GM19372 (cell line): ENCODE results near the gene RAB8A.

ENCODE experiments used
- ATAC-seq: cut with Tn5 transposase; IDR thresholded peaks from one replicate; pipeline ENCODE4 v1.9.1; 2021; ENCODE audit warnings: mild to moderate bottlenecking, low read depth, moderate library complexity; ENCODE audit not compliant: unreplicated experiment

RAB8A gene

DNA sequence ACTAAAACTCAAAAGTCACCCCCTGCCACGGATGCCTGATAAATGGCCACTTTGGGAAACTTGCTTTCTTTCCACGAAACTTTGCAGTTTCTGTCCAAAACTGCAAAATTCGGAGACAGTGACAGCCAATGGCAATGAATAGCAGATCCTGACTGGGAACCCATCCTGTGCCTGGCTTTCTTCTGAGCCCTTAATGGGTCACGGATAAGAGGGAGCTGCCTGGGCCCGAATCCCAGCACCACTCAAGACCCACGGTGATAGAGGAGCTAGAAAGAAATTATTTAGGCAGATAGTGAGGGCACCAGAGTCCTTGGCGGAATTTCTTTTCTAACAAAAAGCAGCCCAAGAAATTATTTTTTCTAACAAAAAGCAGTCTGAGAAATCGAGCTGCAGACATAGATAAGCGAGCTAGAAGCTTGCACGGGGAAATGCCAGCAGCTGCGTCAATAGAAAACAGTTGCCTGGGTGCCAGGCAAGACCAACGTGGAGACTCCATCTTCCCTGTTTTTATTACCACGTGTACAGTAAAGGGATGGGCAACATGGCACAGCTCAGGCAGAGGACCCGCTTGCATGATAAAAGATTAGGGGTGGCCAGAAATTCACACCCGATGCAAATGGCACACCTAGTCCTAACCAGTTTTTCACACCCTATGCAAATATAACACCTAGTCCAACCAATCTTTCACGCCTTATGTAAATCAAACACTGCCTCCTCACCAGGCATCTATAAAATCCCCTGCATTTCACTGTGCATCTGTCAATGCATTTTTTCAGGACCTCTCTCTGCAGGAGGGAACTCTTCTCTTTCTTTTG is 24.7 kb downstream of the RAB8A start:
- ATAC-seq: no peak

DNA sequence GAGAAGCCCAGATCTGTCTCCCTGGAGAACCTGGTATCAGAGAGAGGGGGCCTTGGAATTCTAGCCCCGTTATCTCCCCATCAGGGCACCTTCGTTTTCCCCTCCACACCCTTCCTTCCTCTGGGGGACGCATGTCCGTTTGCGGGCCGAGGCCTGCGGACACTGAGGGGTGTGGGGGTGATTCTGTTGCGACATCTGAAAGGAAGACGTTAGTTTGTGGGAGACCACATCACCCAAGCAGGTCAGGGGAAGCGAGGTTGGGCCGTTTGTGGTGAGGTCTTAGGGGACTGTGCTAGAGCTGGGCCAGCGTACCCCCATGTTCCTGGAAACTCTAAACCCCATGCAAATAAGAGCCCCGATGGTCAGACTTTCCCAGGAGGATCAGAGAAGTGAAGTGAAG is 28.1 kb downstream of the RAB8A start:
- ATAC-seq: no peak

DNA sequence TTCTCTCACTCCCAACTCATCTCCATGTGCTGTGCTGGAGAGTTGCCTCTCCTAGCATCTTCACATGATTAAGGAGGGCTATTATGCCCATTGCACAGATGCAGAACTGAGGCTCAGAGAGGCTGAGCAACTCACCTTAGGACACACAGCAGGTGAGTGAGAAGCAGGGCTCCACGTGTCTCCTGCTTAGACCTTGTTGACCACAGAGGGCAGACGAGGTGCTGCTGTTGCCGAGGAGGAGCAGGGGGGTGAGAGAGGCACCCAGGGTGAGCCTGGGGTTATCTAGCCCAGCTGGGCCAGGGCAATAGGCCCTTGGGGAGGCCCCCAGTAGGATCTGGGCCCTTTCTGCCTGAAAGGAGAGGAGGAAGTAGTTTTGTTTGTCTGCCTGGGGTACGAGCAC is 29.4 kb downstream of the RAB8A start:
- ATAC-seq: no peak

DNA sequence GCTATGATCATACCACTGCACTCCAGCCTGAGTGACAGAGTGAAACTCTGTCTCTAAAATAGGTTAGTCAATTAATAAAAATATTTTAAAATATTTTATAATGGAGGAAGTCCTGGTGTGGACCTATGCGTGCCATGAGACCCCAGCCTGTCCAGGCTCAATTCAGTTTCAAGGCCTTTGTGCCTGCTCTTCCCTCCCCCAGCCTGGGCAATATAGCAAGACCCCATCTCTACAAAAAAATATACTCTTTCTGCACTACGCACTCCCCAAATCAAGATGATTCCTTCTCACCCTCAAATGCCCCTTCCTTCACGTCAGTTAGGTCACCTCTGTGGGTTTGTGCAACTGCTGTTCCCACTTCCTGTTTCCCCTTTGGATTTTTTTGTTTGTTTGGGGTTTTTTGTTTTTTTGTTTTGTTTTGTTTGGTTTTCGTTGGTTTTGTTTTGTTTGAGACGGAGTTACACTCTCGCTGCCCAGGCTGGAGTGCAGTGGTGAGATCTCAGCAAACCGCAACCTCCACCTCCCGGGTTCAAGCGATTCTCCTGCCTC is 30.4 kb downstream of the RAB8A start:
- no peak for ATAC-seq

DNA sequence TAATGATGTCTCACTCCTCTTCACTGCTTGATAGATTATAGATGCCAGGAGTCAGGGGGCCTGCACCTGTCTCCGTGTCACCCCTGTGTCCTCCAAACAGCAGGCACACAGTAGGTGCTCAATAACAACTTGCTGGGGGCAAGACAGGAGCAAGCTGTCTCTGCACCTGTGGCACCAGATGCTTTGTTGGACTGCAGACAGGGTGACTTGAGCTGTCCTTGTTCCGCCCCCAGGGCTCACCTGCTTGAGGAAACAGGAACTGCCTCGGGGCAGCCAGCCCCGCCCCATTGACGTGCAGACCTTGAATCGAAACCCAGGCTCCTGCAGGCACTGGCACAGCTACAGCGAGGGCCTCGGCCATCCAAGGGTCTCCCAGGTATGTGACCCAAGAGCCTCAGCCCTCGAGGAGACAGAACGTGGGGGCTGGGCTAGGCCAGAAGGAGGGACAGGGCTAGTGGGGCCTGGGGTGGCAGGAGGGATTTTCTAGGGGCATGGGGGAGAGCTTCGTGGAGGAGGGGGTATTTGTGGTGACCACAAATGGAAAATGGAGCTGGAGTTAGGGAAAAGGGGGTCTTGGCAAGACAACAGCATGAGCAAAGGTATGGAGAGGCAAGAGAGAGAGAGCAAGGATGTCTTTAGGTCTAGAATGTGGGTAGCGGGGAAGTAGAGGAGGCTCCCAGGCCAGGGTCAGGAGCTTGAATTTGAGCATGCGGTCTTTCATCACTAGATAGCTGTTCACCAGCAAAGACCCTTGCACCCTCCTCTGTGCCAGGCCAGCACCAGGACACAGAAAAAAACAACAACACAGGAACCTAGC is 31.9 kb downstream of the RAB8A start, which contains the start of gene HSH2D:
TSS of gene HSH2D (plus strand) at position 287 of the 817 bp plus-strand sequence. CDS start 5,066 bp downstream, outside the sequence.
- peak; percentile 48 for ATAC-seq

DNA sequence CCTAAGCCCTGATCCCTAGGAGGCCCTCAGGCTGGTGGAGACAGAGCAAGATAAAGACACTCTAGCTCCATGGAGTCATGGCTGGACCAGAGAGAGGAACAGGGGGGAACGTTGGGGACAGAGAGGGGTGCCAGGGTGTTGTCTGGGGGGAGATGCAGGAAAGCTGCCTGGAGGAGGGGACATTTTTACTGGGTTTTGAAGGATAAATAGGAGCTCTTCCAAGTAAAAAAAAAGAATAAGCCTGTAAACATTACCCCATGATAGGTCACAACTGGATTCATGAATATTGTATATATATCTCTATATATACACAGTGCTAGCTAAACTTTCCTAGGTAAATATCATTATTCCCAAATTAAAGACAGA is 32.5 kb downstream of the RAB8A start:
- no peak for ATAC-seq

DNA sequence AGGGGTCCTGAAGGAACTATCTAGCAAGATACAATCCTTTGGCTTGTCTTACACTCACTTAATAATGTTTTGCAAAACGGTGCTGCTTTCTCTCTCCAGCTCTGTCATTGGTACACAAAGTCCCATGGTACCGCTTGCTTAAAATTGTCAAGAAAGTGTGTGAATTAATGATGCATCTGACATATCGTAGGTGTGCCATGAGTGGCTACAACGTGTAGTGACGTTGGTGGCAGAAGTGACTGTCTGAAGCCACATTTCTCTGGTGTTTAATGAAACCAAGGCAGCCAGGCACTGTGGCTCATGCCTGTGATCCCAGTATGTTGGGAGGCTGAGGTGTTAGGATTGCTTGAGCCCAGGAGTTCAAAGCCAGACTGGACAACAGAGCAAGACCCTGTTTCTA is 34.4 kb downstream of the RAB8A start:
- no peak for ATAC-seq

DNA sequence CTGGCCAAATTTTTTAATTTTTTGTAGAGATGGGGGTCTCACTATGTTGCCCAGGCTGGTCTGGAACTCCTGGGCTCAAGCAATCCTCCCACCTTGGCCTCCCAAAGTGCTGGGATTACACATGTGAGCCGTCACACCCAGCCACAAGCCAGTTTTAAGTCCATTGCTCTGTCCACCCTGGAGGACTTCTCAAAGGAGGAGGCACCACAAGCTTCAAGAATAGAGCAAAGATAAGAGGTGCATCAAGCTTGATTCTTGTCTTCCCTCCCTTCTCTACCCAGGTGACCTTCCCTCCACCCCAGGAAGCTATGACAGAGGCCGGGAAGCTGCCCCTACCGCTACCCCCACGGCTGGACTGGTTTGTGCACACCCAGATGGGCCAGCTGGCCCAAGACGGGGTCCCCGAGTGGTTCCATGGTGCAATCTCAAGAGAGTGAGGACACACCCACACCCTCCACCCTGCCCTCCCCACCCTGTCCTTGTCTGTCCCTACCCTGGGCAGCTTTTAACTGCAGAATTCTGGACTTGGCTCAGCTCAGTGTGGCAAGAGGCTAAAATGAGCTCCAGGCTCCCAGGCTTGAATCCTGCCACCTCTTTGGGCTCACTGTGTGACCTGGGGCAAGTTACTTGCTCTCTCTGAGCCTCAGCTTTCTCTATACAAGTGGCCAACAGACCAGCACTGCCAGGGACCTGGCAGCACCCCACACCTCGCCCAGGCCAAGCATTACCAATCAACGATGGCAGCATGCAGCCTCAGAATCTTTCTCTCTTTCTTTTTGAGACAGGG is 36.9 kb downstream of the RAB8A start:
- ATAC-seq: no peak

DNA sequence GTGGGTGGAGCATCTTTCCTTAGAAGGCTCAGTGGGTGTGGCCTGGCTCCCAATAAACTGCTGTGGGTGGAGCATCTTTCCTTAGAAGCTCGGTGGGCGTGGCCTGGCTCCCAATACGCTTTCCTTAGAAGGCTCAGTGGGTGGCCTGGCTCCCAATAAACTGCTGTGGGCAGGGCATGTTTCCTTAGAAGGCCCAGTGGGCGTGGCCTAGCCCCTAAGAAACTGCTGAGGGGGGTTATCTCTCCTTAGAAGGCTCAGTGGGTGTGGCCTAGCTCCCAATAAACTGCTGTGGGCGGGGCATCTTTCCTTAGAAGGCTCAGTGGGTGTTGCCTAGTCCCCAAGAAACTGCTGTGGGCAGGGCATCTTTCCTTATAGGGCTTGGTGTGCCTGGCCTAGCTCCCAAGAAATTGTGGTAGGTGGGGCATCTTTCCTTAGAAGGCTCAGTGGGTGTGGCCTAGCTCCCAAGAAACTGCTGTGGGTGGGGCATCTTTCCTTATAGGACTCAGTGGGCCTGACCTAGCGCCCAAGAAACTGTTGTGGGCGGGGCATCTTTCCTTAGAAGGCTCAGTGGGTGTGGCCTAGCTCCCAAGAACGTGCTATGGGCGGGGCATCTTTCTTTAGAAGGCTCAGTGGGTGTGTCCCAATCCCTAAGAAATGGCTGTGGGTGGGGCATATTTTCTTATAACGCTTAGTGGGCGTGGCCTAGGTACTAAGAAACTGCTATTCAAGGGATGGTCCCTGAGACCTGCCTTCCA is 42.1 kb downstream of the RAB8A start:
- ATAC-seq: no peak

DNA sequence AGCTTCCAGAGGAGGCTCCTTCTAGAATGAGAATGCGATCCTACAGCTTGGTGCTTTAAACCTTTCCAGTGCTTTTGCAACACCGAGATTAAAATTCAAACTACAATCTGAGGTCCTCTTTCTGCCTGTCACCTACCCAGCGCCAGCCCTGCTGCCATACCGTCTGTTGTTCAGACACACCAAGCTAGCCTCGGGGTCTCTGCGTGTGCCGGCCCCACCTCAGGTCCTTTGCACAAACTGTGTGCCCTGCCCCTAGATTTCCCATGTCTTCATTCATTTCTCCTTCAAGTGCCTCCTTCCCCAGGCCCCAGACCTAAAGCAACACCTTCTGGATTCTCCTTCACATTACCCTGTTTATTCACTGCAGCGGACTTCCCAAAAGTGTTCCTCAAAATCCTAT is 42.9 kb downstream of the RAB8A start:
- ATAC-seq: no peak

DNA sequence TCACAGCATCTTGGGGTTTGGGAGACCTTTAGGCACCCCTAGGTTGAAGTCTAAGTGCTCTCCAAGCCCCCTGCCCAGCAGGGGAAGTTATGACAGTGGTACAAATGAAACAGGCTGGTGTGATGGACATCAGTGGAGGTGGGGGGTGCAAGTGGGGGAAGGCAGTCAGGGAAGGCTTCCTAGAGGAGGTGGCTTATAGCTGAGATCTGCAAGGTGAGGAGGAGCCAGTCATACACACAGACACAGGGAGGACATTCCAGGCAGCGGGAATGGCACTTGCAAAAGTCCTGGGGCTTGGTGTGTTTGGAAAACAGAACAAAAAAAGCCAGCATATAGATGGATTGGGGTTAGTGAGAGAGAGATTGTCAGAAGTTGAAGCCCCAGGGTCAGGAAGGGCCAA is 43.4 kb downstream of the RAB8A start:
- no peak for ATAC-seq

DNA sequence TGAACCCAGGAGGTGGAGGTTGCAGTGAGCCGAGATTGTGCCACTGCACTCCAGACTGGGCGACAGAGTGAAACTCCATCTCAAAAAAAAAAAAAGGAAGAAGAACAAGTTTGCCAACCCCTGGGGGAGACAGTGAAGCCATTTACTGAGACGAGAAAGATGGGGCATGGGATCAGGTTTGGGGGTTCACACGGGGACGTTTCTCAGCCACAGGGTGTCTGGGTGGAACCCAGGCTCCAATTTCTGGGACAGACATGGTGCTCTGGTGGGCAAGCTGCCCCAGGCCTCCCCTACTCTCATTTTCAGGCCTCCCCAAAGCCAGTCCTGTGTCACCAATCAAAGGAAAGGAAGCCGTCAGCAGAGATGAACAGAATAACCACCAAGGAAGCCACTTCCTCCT is 45.2 kb downstream of the RAB8A start:
- ATAC-seq: no peak

DNA sequence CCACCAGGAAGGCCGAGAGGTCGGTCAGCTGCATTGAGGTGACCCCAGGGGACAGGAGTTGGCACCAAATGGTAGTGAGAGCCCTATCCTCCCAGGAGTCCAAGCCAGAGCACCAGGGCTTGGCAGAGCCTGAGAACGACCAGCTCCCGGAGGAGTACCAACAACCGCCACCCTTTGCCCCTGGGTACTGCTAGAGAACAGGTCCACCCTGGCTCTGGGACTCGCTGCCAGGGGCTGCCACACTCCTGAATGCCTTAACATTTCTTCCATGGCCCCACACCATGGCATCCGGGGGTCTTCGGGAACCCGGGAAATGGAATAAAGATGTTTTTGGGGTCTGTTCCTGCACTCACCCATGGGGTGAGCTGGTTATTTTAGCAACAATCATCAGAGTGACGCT is 45.9 kb downstream of the RAB8A start:
- no peak for ATAC-seq

DNA sequence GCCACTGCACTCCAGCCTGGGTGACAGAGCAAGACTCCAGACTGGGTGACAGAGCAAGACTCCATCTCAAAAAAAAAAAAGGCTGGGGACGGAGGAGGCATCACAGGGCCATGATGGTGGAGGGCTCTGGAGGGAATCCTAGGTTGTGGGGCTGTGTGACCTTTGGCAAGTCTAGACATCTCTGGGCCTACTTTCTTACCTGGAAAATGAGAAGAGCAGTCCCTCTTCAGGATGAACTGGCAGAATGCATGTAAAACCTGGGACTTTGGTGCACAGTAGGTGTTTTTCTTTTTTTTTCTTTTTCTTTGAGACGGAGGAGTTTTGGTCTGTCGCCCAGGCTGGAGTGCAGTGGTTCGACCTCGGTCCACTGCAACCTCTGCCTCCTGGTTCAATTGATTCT is 48.0 kb downstream of the RAB8A start:
- no peak for ATAC-seq

DNA sequence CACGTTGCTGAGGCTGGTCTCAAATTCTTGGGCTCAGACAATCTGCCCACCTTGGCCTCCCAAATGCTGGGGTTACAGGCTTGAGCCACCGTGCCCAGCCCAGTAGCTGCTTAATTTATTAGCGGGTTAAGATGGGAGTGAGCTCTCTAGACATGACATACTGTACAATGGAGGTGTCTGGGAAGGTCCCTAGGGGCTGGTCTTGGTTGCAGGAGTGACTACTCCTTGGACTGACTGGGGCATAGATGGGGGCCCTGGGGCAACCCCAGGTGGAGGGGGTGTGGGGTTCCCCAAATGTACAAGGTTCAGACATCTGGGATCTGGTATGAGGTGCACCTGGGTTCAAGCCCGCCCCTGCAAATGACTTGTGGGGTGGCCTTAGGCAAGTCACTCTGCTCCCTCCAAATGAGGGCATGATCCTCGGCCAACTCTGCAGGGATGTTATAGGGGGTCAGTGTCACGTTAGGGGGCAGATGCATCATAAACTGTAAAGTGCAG is 48.8 kb downstream of the RAB8A start:
- ATAC-seq: no peak

DNA sequence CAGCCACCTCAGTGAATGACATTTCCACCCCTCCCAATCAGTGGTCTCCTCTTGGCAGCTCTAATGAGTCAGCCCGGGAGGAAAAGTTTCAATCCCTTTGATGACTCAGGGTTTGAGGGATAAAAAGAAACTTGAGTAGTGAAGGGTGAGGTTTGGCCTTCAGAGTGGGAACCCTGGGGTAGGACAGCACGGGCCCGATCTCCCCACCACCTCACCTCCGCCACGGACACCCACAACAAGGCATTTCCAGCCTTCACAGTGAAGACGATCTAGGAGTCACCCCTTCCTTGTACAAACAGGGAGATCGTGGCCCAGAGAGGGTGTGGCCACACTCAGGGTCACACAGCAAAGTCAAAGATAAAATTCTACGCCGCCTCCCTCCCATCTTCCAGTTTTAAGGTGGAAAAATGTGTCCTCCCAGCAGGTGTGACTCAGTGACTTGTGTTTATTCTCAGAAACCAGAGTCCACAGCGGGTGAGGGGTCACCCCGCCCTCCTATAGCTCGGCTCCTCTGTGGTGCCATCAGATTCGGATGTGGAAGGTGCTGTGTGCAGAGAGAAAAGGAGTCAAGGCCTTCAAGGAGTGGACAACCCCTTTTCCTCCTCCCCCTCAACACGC is 49.4 kb downstream of the RAB8A start:
- ATAC-seq: no peak

DNA sequence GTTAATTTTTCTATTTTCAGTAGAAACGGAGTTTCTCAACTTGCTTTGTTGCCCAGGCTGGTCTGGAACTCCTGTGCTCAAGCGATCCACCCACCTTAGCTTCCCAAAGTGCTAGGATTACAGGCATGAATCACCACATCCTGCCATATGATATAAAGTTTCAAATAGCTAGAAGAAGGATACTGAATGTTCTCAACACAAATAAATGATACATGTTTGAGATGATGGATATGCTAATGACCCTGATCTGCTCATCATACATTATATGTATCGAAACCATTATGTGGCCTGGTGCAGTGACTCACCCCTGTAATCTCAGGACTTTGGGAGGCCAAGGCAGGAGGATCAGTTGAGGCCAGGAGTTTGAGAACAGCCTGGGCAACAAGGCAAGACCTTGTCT is 50.2 kb downstream of the RAB8A start:
- no peak for ATAC-seq

DNA sequence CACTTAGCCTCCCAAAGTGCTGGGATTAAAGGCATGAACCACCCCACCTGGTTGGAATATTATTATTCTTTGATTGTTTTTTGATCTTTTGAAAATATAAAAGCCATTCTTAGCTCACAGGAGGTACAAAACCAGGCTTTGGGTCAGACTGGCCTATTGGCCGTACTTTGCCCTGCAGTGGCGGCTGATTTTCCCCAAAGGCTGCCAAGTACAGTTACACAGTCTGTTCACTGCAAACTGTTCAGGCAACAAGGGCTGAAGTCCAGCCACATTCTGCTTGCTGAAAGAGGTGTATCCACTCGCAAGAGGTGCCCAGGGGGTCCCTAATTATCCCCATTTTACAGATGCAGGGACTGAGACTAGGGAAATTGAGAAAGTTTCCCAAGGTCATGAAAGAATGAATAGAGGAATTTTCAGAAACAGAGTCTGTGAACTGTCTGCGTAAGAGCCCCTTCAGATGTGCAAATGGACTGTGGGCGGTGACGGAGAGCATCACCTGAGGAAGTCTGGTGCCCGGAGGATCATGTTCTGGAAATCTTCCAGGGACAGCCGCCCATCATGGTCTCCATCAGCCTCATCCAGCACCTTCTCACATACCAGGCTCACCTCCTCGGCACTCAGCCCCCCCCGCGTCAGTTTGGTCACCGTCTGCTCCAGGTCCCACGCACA is 52.7 kb downstream of the RAB8A start:
- ATAC-seq: no peak

DNA sequence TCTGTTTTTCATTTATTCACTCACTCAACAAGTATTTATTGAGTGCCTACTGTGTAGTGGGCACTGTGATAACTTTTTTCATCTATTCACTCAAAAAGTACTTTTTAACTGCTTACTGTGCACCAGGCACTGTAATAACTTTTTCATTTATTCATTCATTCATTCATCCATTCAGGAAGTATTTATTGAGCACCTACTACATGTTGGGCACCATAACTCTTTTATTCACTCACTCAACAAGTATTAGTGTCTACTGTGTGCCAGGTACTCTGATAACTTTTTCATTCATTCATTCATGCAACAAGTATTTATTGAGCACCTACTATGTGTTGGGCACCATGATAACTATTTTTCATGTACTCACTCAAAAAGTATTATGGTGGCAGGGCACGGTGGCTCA is 54.7 kb downstream of the RAB8A start:
- ATAC-seq: no peak
